ENCODE data around the gene ARHGAP21. TPM values are rescaled to one million over a fixed set of nuclear protein-coding genes. Genes with fewer than 3 reads are reported as not detected.

Gene ARHGAP21
- polyA plus RNA-seq, 1 donor (not counting 4 experiments of a cell fraction or from before 2014, with no cell fraction given), result 78.5 TPM

GRCh38 chr10:24668247-24668646 is 55.4 kb downstream of the ARHGAP21 start:
- Histone ChIP-seq H3K79me2 (ENCODE audit: control insufficient read depth, insufficient read depth, low read length) (peaks cover 37% of the 10 kb centered on the region), H3K9ac (ENCODE audit: control insufficient read depth, extremely low read depth, insufficient read depth, low read length) (no peak overlapping the region), H3K4me2 (ENCODE audit: control insufficient read depth, extremely low read depth, insufficient read depth, low read depth, low read length) (no peak overlapping the region), H2AFZ (ENCODE audit: control insufficient read depth, low read length) (no peak overlapping the region), H3K27me3 (ENCODE audit: control insufficient read depth, extremely low read depth, insufficient read depth, low read length) (no peaks in the 10 kb centered on the region), H3K4me3 (ENCODE audit: control insufficient read depth in 2 of 3, extremely low read depth in 1 of 3, insufficient read depth in 2 of 3, low read depth in 1 of 3, low read length in 3 of 3) (no peak overlapping the region), H3K9me1 (ENCODE audit: control insufficient read depth, extremely low read depth, insufficient read depth, low read length) (no peaks in the 10 kb centered on the region), H3K27ac (ENCODE audit: control insufficient read depth, insufficient read depth, low read length) (no peak overlapping the region), H3K36me3 (ENCODE audit: control insufficient read depth in 2 of 2, extremely low read depth in 1 of 2, insufficient read depth in 2 of 2, low read length in 2 of 2) (peaks cover 3 to 15% of the 10 kb centered on the region in 2 experiments), H3K9me3 (ENCODE audit: control insufficient read depth, low read depth, low read length) (no peaks in the 10 kb centered on the region), H3K4me1 (ENCODE audit: control insufficient read depth, extremely low read depth, insufficient read depth, low read length) (no peaks in the 10 kb centered on the region), H4K20me1 (ENCODE audit: control insufficient read depth, extremely low read depth, insufficient read depth, low read length) (no peaks in the 10 kb centered on the region)
- FAIRE-seq (no peak), DNase-seq (ENCODE audit: low read depth, low spot score) (no peak)
- TF ChIP-seq EZH2 (IDR thresholded peaks at IDR 0.05; ENCODE audit: low read length) (no peak), CTCF (optimal IDR thresholded peaks at IDR 0.05 in 1 of 3, IDR thresholded peaks at IDR 0.05 in 1 of 3, conservative IDR thresholded peaks at IDR 0.05 in 1 of 3; ENCODE audit: extremely low read depth in 1 of 3, insufficient read depth in 2 of 3, low read length in 3 of 3) (no peak)
- dilution Hi-C loops (cut with MboI; ENCODE audit: extremely low pct_ligation_motif_present, low sequenced_read_pairs), result no loop called here

GRCh38 chr10:24664991-24665390 is 58.7 kb downstream of the ARHGAP21 start:
- Histone ChIP-seq H3K79me2 (ENCODE audit: control insufficient read depth, insufficient read depth, low read length) (peaks cover 15% of the 10 kb centered on the region), H3K4me3 (ENCODE audit: control insufficient read depth in 2 of 3, extremely low read depth in 1 of 3, insufficient read depth in 2 of 3, low read depth in 1 of 3, low read length in 3 of 3) (no peak overlapping the region), H3K27ac (ENCODE audit: control insufficient read depth, insufficient read depth, low read length) (no peak overlapping the region), H3K4me2 (ENCODE audit: control insufficient read depth, extremely low read depth, insufficient read depth, low read depth, low read length) (no peak overlapping the region), H2AFZ (ENCODE audit: control insufficient read depth, low read length) (no peak overlapping the region), H3K9me1 (ENCODE audit: control insufficient read depth, extremely low read depth, insufficient read depth, low read length) (no peaks in the 10 kb centered on the region), H4K20me1 (ENCODE audit: control insufficient read depth, extremely low read depth, insufficient read depth, low read length) (no peaks in the 10 kb centered on the region), H3K9ac (ENCODE audit: control insufficient read depth, extremely low read depth, insufficient read depth, low read length) (no peak overlapping the region), H3K36me3 (ENCODE audit: control insufficient read depth in 2 of 2, extremely low read depth in 1 of 2, insufficient read depth in 2 of 2, low read length in 2 of 2) (peaks cover 3 to 17% of the 10 kb centered on the region in 2 experiments), H3K9me3 (ENCODE audit: control insufficient read depth, low read depth, low read length) (no peaks in the 10 kb centered on the region), H3K4me1 (ENCODE audit: control insufficient read depth, extremely low read depth, insufficient read depth, low read length) (no peaks in the 10 kb centered on the region), H3K27me3 (ENCODE audit: control insufficient read depth, extremely low read depth, insufficient read depth, low read length) (no peaks in the 10 kb centered on the region)
- DNase-seq (ENCODE audit: low read depth, low spot score) (no peak), FAIRE-seq (no peak)
- dilution Hi-C loops (cut with MboI; ENCODE audit: extremely low pct_ligation_motif_present, low sequenced_read_pairs), result no loop called here
- TF ChIP-seq EZH2 (IDR thresholded peaks at IDR 0.05; ENCODE audit: low read length) (no peak), CTCF (optimal IDR thresholded peaks at IDR 0.05 in 1 of 3, IDR thresholded peaks at IDR 0.05 in 1 of 3, conservative IDR thresholded peaks at IDR 0.05 in 1 of 3; ENCODE audit: extremely low read depth in 1 of 3, insufficient read depth in 2 of 3, low read length in 3 of 3) (no peak)
